Adrenal gland (tissue), 12 donors: Measurements from ENCODE around the gene ITCH. TPM values are rescaled to one million over a fixed set of nuclear protein-coding genes. Genes with fewer than 3 reads are reported as not detected.
"Not testable (repeated sequence)": the region's sequence is repeated elsewhere in the genome, so short reads cannot be mapped to it uniquely, and the experiment has no call there.

Experiments used
- DNase-seq, 7 donors: peaks; one replicate each; pipeline ENCODE4 v3.0.0-alpha.2; 2019 to 2020
- H3K27ac ChIP-seq, 5 donors: fragments of 200-600 bp; sonication (generic) in 4 of 5; 1 replicate in 3 of 5; 2 replicates in 2 of 5; pipeline versions ENCODE4 v1.5.1 to v1.8.0; 2016 to 2020; ENCODE audit warnings: mild to moderate bottlenecking in 1 of 5
- H3K27me3 ChIP-seq: fragments of 200-600 bp; 2 replicates; pipeline ENCODE4 v1.8.0; 2021
- H3K36me3 ChIP-seq, 2 donors: fragments of 200-600 bp; replicated peaks in 1 of 2; 1 replicate in 1 of 2; 2 replicates in 1 of 2; pipeline versions ENCODE4 v1.5.1 to v1.8.0; 2018 to 2022
- H3K4me1 ChIP-seq, 2 donors: fragments of 200-600 bp; replicated peaks in 1 of 2; 1 replicate in 1 of 2; 2 replicates in 1 of 2; pipeline versions ENCODE4 v1.5.1 to v1.8.0; 2018 to 2021
- H3K4me3 ChIP-seq, 4 donors: fragments of 200-600 bp; sonication (generic) in 3 of 4; one replicate each; pipeline ENCODE4 v1.5.1; 2016 to 2018
- H3K9me3 ChIP-seq, 3 donors: fragments of 200-600 bp; sonication (generic) in 1 of 3; replicated peaks in 1 of 3; 1 replicate in 2 of 3; 2 replicates in 1 of 3; pipeline versions ENCODE4 v1.5.1 to v1.8.0; 2016 to 2021
- POLR2A ChIP-seq, 2 donors: fragments of 450-650 bp; IDR thresholded peaks; one replicate each; pipeline ENCODE4 v1.6.1; 2017; ENCODE audit warnings: antibody characterized with exemption in 2 of 2, mild to moderate bottlenecking in 2 of 2, moderate library complexity in 1 of 2
- WGBS, 4 donors: extraction: QIAGEN DNeasy Blood & Tissue Kit in 2 of 4; methylation state at CpG; one replicate each; pipeline versions ENCODE4 v1.1.5 to v1.1.7; 2013 to 2017; 5-methylcytosine and 5-hydroxymethylcytosine counted together
- intact Hi-C, 2 donors: fragments of 100-400 bp; cut with DNase I; formaldehyde crosslinking; loops; one replicate each; pipeline versions ENCODE4 v1.14.1 to v1.15.0; 2022 to 2023
- polyA plus RNA-seq, 3 donors: library from polyadenylated mRNA; stranded (reverse); fragments of 200-250 nt in 2 of 3; fragments of 350-450 nt in 1 of 3; fragmentation: Illumina TruSeq in 1 of 3; extraction: RNeasy Lipid Tissue Mini Kit (QIAGEN cat#74804) in 1 of 3; gene quantifications; one replicate each; pipeline ENCODE4 v1.2.3, GENCODE V29; 2013 to 2014
- total RNA-seq, 9 donors: library from RNA; depleted of rRNA in 4 of 9; stranded (reverse); fragments of >200 nt in 4 of 9; fragments of 120-200 nt in 1 of 9; fragmentation: NEBNext Ultra II Directional in 1 of 9; extraction: Animal tissue kit (Norgen Biotek cat#: 25700) in 1 of 9; gene quantifications; one replicate each; pipeline versions ENCODE4 v1.1.0 to v1.2.4, GENCODE V29; 2013 to 2023
- TF ChIP-seq, protein P1 (sequence below), 6 experiments: fragments of 450-650 bp in 4 of 6; fragments of 200-600 bp in 2 of 6; sonication (generic) in 1 of 6; IDR thresholded peaks; 1 replicate in 5 of 6; 2 replicates in 1 of 6; pipeline versions ENCODE4 v1.5.1 to v1.8.0; 2016 to 2021; ENCODE audit warnings: antibody characterized with exemption in 6 of 6, mild to moderate bottlenecking in 2 of 6, moderate library complexity in 1 of 6
- donor health status: healthy with polysubstance abuse.
- donor health status: Bipolar disorder and iron deficiency.
- donor health status: DM: yes; HTN: yes; CAD: no.
- donor health status: DM: no; HTN: no; CAD: no.
- donor health status: DM: no; HTN: no; CAD: no.
- donor health status: DM: yes; HTN: yes; CAD: no.

Gene ITCH
- total and polyA plus RNA-seq, 12 donors: 5.8 to 67.6 (median 52.7) TPM

DNA sequence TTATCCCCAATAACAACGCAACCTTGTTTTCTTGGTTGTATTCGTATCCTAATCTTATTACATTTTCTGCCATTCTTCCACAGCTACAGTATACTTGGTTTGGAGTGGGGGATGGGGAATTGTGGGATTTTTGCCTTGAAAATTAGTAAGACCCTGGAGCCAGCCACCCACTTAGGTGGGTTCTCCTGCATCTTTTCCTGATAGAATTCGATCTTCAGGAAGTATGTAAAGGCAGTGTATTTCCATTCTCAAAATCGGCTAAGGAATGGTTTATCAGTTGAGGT, 1.1 kb downstream of the ITCH start:
- no peaks in the 10 kb centered on the region for H3K9me3 ChIP-seq
- intact Hi-C loops: no loop called here
- H3K36me3 ChIP-seq: peaks cover 0 to under 1% of the 10 kb centered on the region in 2 donors
- WGBS, 4 donors: 22 to 36% (median 28%) methylated on average over 4 of the region's 4 CpGs
- H3K27ac ChIP-seq: peak overlapping the region in 3 of 5 donors; percentile 94 to 98 (median 96)
- H3K27me3 ChIP-seq: no peaks in the 10 kb centered on the region
- peaks cover 14 to 57% of the 10 kb centered on the region in 2 donors for H3K4me1 ChIP-seq
- no peak for TF ChIP-seq POLR2A (IDR thresholded peaks at IDR 0.05)
- TF ChIP-seq, protein P1, sequence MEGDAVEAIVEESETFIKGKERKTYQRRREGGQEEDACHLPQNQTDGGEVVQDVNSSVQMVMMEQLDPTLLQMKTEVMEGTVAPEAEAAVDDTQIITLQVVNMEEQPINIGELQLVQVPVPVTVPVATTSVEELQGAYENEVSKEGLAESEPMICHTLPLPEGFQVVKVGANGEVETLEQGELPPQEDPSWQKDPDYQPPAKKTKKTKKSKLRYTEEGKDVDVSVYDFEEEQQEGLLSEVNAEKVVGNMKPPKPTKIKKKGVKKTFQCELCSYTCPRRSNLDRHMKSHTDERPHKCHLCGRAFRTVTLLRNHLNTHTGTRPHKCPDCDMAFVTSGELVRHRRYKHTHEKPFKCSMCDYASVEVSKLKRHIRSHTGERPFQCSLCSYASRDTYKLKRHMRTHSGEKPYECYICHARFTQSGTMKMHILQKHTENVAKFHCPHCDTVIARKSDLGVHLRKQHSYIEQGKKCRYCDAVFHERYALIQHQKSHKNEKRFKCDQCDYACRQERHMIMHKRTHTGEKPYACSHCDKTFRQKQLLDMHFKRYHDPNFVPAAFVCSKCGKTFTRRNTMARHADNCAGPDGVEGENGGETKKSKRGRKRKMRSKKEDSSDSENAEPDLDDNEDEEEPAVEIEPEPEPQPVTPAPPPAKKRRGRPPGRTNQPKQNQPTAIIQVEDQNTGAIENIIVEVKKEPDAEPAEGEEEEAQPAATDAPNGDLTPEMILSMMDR (IDR thresholded peaks at IDR 0.05): no peak
- no peak for DNase-seq
- H3K4me3 ChIP-seq: peak overlapping the region; percentile 25 to 100 (median 52)

DNA sequence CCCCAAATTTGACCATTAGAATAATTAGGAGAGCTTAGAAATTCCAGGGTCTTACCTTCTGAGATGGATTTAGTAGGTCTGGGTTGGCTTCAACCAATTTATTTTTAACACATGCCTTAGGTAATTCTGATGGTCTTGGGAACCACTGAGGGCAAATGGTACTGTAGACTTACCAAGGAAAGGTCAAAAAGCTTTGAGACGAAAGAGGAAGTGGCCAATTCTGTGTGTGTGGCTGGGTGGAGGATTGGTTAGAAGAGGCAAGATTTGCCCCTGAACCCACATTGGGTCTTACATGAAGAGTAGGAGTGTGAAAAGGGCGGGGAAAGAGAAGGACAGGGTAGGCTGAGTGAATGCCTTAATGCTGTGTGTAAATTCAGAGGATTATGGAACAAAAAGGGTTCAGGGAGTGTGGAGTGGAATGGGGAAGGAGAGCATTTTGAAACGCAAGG, 2.7 kb downstream of the ITCH start:
- peaks cover 14 to 57% of the 10 kb centered on the region in 2 donors for H3K4me1 ChIP-seq
- peak in 1 of 7 donors; percentile 7 for DNase-seq
- 56 to 75% (median 66%) methylated on average over 3 of the region's 3 CpGs for WGBS, 4 donors
- H3K27ac ChIP-seq: peak overlapping the region in 1 of 5 donors; percentile 33
- no peaks in the 10 kb centered on the region for H3K9me3 ChIP-seq
- intact Hi-C loops: no loop called here
- H3K36me3 ChIP-seq: peaks cover 0 to 16% of the 10 kb centered on the region in 2 donors
- no peak for TF ChIP-seq POLR2A (IDR thresholded peaks at IDR 0.05)
- TF ChIP-seq, protein P1 (IDR thresholded peaks at IDR 0.05): no peak
- no peaks in the 10 kb centered on the region for H3K27me3 ChIP-seq
- H3K4me3 ChIP-seq: no peak overlapping the region

DNA sequence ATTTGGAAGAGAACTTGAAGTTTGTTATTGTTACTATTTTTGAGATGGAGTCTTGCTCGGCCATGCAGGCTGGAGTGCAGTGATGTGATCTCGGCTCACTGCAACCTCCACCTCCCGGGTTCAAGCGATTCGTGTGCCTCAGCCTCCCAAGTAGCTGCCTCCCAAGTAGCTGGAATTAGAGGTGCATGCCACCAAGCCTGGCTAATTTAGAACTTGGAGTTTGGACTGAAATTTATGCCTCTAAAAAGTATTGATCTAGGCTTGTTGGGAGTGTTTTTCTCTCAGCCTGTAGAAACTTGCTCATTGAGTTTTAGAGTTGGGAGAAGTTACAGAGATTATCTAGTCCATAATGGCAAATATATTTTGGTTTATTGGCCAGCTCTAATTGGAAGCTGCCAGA, 4.1 kb downstream of the ITCH start:
- H3K4me1 ChIP-seq: peaks cover 14 to 57% of the 10 kb centered on the region in 2 donors
- H3K27me3 ChIP-seq: no peaks in the 10 kb centered on the region
- TF ChIP-seq, protein P1 (IDR thresholded peaks at IDR 0.05): no peak
- TF ChIP-seq POLR2A (IDR thresholded peaks at IDR 0.05): no peak
- H3K36me3 ChIP-seq: peaks cover 0 to 23% of the 10 kb centered on the region in 2 donors
- H3K27ac ChIP-seq: peak overlapping the region in 2 of 5 donors; percentile 16 to 53
- DNase-seq: no peak
- no peak overlapping the region for H3K4me3 ChIP-seq
- WGBS, 4 donors: 71 to 84% (median 75%) methylated on average over 5 of the region's 5 CpGs
- intact Hi-C loops: no loop called here
- no peaks in the 10 kb centered on the region for H3K9me3 ChIP-seq

- DNase-seq: peak in 2 of 7 donors; percentile 7 to 46
- Histone ChIP-seq H3K36me3 (peaks cover 0 to 23% of the 10 kb centered on the region in 2 donors), H3K27ac (peak overlapping the region in 4 of 5 donors; percentile 19 to 53 (median 31)), H3K4me1 (peaks cover 14 to 52% of the 10 kb centered on the region in 2 donors)
- 83 to 87% (median 84%) methylated on average over 9 of the region's 9 CpGs for WGBS, 4 donors
- H3K27me3 ChIP-seq, H3K4me3 ChIP-seq, H3K9me3 ChIP-seq, intact Hi-C loops: not testable (repeated sequence)
These were observed 4.8 kb downstream of the ITCH start for GRCh38 chr20:34367911-34368310.

DNA sequence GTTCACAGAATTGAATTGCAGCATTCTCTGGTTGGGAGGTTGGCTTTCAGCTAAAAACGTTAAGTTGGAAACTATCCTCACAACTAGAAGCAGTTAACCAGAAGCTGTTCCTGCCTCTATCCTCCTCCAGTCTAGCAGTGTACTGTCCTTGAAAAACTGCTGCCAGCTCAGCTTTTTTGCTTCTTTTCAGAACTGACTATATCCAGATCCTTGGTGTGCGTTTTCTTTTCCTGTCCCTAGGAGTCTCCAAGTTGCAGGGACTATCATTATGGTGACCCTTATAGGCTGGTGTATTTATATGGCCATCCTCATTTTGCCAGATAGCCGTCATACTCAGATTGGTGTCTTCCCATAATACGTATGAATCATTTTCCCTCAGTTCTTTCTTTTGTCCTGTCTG, 5.5 kb downstream of the ITCH start:
- peaks cover 14 to 52% of the 10 kb centered on the region in 2 donors for H3K4me1 ChIP-seq
- H3K27me3 ChIP-seq: no peaks in the 10 kb centered on the region
- H3K4me3 ChIP-seq: no peak overlapping the region
- peak overlapping the region in 4 of 5 donors; percentile 19 to 65 (median 44) for H3K27ac ChIP-seq
- peaks cover 0 to 27% of the 10 kb centered on the region in 2 donors for H3K36me3 ChIP-seq
- intact Hi-C loops: no loop called here
- 31 to 32% (median 32%) methylated on average over 4 of the region's 4 CpGs for WGBS, 4 donors
- H3K9me3 ChIP-seq: no peaks in the 10 kb centered on the region
- no peak for TF ChIP-seq POLR2A (IDR thresholded peaks at IDR 0.05)
- TF ChIP-seq, protein P1 (IDR thresholded peaks at IDR 0.05): peak in 4 of 6 experiments; percentile 6 to 28 (median 15)
- DNase-seq: peak in 4 of 7 donors; percentile 37 to 51 (median 45)
